ENCODE data around the gene FOXI1.

FOXI1 gene

DNA sequence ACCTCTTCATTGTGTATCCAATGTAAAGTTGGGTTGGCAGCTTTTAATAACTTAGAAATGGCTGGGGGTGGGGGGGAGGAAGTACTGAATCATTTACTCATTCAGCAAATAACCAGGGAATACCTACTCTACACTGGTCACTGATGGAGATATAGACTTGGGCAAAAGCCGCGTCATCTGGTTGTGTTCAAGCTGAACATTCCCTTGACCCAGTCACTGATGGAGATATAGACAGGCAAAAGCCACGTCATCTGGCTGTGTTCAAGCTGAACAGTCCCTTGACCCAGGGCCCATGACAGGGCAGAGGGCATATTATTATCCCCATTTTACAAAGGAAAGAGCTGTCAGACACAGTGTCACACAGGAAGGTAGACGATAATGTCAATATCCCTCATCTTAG is 32.6 kb downstream of the FOXI1 start:
- TF ChIP-seq TAF1 (IDR thresholded peaks at IDR 0.05; ENCODE audit: borderline replicate concordance, insufficient read depth, low read length) (no peak), FOXP2 (optimal IDR thresholded peaks at IDR 0.05; ENCODE audit: borderline replicate concordance, extremely low read depth, extremely low read length, insufficient read depth) (no peak), SIN3A (IDR thresholded peaks at IDR 0.05; ENCODE audit: borderline replicate concordance, insufficient read depth, low read length) (no peak), POLR2AphosphoS5 (IDR thresholded peaks at IDR 0.05; ENCODE audit: low read depth, low read length) (no peak)
- TF ChIP-seq, protein P1, sequence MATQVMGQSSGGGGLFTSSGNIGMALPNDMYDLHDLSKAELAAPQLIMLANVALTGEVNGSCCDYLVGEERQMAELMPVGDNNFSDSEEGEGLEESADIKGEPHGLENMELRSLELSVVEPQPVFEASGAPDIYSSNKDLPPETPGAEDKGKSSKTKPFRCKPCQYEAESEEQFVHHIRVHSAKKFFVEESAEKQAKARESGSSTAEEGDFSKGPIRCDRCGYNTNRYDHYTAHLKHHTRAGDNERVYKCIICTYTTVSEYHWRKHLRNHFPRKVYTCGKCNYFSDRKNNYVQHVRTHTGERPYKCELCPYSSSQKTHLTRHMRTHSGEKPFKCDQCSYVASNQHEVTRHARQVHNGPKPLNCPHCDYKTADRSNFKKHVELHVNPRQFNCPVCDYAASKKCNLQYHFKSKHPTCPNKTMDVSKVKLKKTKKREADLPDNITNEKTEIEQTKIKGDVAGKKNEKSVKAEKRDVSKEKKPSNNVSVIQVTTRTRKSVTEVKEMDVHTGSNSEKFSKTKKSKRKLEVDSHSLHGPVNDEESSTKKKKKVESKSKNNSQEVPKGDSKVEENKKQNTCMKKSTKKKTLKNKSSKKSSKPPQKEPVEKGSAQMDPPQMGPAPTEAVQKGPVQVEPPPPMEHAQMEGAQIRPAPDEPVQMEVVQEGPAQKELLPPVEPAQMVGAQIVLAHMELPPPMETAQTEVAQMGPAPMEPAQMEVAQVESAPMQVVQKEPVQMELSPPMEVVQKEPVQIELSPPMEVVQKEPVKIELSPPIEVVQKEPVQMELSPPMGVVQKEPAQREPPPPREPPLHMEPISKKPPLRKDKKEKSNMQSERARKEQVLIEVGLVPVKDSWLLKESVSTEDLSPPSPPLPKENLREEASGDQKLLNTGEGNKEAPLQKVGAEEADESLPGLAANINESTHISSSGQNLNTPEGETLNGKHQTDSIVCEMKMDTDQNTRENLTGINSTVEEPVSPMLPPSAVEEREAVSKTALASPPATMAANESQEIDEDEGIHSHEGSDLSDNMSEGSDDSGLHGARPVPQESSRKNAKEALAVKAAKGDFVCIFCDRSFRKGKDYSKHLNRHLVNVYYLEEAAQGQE (IDR thresholded peaks at IDR 0.05; ENCODE audit: insufficient read depth in 1 of 2, low read depth in 2 of 2, low read length in 2 of 2), result no peak

DNA sequence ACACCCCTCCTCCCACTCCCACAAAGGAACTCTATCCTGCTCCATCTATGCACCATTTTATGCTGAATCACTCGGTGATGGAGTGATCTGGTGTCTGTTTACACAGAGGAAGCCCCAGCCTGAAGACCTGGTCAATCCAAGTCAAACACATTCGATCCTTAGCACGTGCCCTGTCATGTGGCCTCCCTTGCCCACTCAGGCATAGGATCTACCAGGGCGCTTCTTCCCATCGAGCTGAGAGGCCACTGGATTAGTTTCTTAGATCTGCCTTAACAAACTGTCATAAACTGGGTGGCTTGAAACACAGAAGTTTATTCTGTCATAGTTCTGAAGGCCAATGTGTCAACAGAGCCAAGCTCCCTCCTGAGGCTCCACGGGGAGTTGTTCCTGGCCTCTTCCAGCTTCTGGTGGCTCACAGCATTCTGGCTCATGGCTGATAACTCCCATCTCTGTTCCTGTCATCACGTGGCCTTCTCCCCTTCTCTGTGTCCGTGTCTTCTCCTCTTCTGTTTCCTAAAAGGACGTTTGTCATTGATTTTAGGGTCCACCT is 34.2 kb downstream of the FOXI1 start:
- TF ChIP-seq SIN3A (IDR thresholded peaks at IDR 0.05; ENCODE audit: borderline replicate concordance, insufficient read depth, low read length) (no peak), POLR2AphosphoS5 (IDR thresholded peaks at IDR 0.05; ENCODE audit: low read depth, low read length) (no peak), TAF1 (IDR thresholded peaks at IDR 0.05; ENCODE audit: borderline replicate concordance, insufficient read depth, low read length) (no peak)

- TF ChIP-seq, protein P1 (IDR thresholded peaks at IDR 0.05; ENCODE audit: insufficient read depth in 1 of 2, low read depth in 2 of 2, low read length in 2 of 2), result no peak
- TF ChIP-seq SIN3A (IDR thresholded peaks at IDR 0.05; ENCODE audit: borderline replicate concordance, insufficient read depth, low read length) (no peak), FOXP2 (optimal IDR thresholded peaks at IDR 0.05; ENCODE audit: borderline replicate concordance, extremely low read depth, extremely low read length, insufficient read depth) (no peak), TAF1 (IDR thresholded peaks at IDR 0.05; ENCODE audit: borderline replicate concordance, insufficient read depth, low read length) (no peak), POLR2AphosphoS5 (IDR thresholded peaks at IDR 0.05; ENCODE audit: low read depth, low read length) (no peak)
Observed at GRCh38 chr5:170141636-170142035, 35.9 kb downstream of the FOXI1 start.

GRCh38 chr5:170142196-170142595 is 36.5 kb downstream of the FOXI1 start:
- TF ChIP-seq, protein P1 (IDR thresholded peaks at IDR 0.05; ENCODE audit: insufficient read depth in 1 of 2, low read depth in 2 of 2, low read length in 2 of 2), result no peak
- no peak for TF ChIP-seq FOXP2 (optimal IDR thresholded peaks at IDR 0.05; ENCODE audit: borderline replicate concordance, extremely low read depth, extremely low read length, insufficient read depth)
- no peak for TF ChIP-seq TAF1 (IDR thresholded peaks at IDR 0.05; ENCODE audit: borderline replicate concordance, insufficient read depth, low read length)
- TF ChIP-seq POLR2AphosphoS5 (IDR thresholded peaks at IDR 0.05; ENCODE audit: low read depth, low read length), result no peak
- TF ChIP-seq SIN3A (IDR thresholded peaks at IDR 0.05; ENCODE audit: borderline replicate concordance, insufficient read depth, low read length), result no peak

DNA sequence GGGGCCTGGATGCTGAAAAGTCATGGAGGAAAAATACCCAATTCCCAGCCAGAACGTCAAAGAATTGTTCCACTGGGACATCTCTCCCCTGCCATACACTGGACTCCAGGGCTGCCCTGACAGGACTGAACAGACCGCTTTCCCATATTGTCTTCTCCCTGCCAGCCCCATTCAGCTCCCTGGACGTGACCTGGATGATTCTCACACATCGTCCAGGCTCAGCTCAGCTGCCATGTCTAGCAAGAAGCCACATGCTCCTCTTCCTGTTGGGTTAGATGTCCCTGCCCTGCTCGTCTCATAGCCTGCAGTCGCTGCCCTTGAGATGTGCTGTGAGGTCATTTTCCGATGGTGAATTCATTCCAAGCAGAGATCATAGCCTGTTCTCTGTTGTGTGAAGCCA is 37.4 kb downstream of the FOXI1 start:
- TF ChIP-seq FOXP2 (optimal IDR thresholded peaks at IDR 0.05; ENCODE audit: borderline replicate concordance, extremely low read depth, extremely low read length, insufficient read depth), result no peak
- TF ChIP-seq, protein P1 (IDR thresholded peaks at IDR 0.05; ENCODE audit: insufficient read depth in 1 of 2, low read depth in 2 of 2, low read length in 2 of 2), result no peak
- TF ChIP-seq TAF1 (IDR thresholded peaks at IDR 0.05; ENCODE audit: borderline replicate concordance, insufficient read depth, low read length), result no peak
- no peak for TF ChIP-seq SIN3A (IDR thresholded peaks at IDR 0.05; ENCODE audit: borderline replicate concordance, insufficient read depth, low read length)
- TF ChIP-seq POLR2AphosphoS5 (IDR thresholded peaks at IDR 0.05; ENCODE audit: low read depth, low read length), result no peak
